ENCODE results near the gene CTU1. TPM values are rescaled to one million over a fixed set of nuclear protein-coding genes. Genes with fewer than 3 reads are reported as not detected.

CTU1 gene
- total and polyA plus RNA-seq, 2 of the 4 experiments (the other 2 are of a cell fraction): 2.0 to 3.3 TPM

DNA sequence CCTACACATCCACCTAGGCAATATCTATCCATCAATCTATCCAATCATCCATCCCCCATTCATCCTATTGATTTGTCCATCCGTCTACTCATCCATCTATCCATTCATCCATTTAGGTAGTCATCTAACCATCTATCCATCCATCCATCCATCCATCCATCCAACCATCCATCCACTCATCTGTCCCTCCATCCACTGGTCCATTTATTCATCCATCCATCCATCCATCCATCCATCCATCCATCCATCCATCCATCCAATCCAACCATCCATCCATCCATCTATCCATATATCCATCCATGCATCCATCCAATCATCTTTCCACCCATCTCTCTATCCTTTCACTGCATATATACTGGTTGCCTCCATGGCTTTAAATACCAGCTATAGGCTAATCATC, 47.2 kb downstream of the CTU1 start:
- no peak overlapping the region for H3K14ac ChIP-seq (replicated peaks; ENCODE audit: low read depth, low read length)
- H4K5ac ChIP-seq (ENCODE audit: low read depth, low read length): no peak overlapping the region
- TF ChIP-seq RFX5 (IDR thresholded peaks at IDR 0.05; ENCODE audit: low read depth, low read length) (no peak), RAD21 (IDR thresholded peaks at IDR 0.05; ENCODE audit: low read length) (no peak), POLR2A (IDR thresholded peaks at IDR 0.05; ENCODE audit: low read depth, low read length) (no peak), ELK1 (IDR thresholded peaks at IDR 0.05; ENCODE audit: borderline replicate concordance, low read depth, low read length) (no peak), BHLHE40 (IDR thresholded peaks at IDR 0.05; ENCODE audit: low read depth, low read length) (no peak)
- H2BK20ac ChIP-seq (ENCODE audit: low read depth, low read length): no peak overlapping the region
- no peak overlapping the region for H3K27ac ChIP-seq (ENCODE audit: insufficient read depth, low read length)
- ATAC-seq (ENCODE audit: low read depth) (no peak), DNase-seq (no peak)
- CTCF ChIA-PET: no interaction called here
- H4K20me1 ChIP-seq (ENCODE audit: insufficient read depth, low read length): no peaks in the 10 kb centered on the region
- H3K36me3 ChIP-seq (ENCODE audit: control insufficient read depth, insufficient read depth, low read length): no peaks in the 10 kb centered on the region
- H2AK5ac ChIP-seq (ENCODE audit: low read depth, low read length): no peak overlapping the region
- WGBS, 2 experiments (ENCODE audit: extremely low coverage in 2 of 2, insufficient read length in 1 of 2): 0% methylated on average over 1 of the region's 1 CpG; no CpG with 5 or more reads in 1 of the 2 experiments
- H3K9me3 ChIP-seq (ENCODE audit: control insufficient read depth, insufficient read depth, low read length): peaks cover 2% of the 10 kb centered on the region; the same call in 1 of the 2 replicates
- H2AK9ac ChIP-seq (replicated peaks; ENCODE audit: low read depth, low read length, poor library complexity): no peak overlapping the region
- no peak overlapping the region for H3K4me2 ChIP-seq (ENCODE audit: low read depth, low read length)
- in situ Hi-C loops (cut with MboI; ENCODE audit: low sequenced_read_pairs) (no loop called here), intact Hi-C loops (cut with micrococcal nuclease) (no loop called here), dilution Hi-C loops (cut with HindIII; ENCODE audit: low sequenced_read_pairs, unreplicated experiment) (no loop called here)
- H3K4me3 ChIP-seq (ENCODE audit: insufficient read depth, low read depth, low read length): no peak overlapping the region
- no peak overlapping the region for H3K56ac ChIP-seq (ENCODE audit: extremely low read depth, insufficient read depth, low read length)
- no peaks in the 10 kb centered on the region for H3K9me1 ChIP-seq (ENCODE audit: insufficient read depth, low read length)
- POLR2A ChIA-PET (ENCODE audit: unreplicated experiment): no interaction called here
- H3K79me1 ChIP-seq (ENCODE audit: low read depth in 1 of 2, low read length in 2 of 2): no peaks in the 10 kb centered on the region
- BruUV-seq (replicated peaks): no TSS peak
- H2BK15ac ChIP-seq (ENCODE audit: low read depth, low read length): no peak overlapping the region
- H4K8ac ChIP-seq (ENCODE audit: low read depth in 2 of 2, low read length in 2 of 2): no peak overlapping the region
- H2AFZ ChIP-seq (replicated peaks; ENCODE audit: low read length, poor library complexity): no peak overlapping the region
- no peak overlapping the region for H3K9ac ChIP-seq (ENCODE audit: low read depth, low read length)
- H3K27me3 ChIP-seq (ENCODE audit: control insufficient read depth, insufficient read depth, low read length): no peaks in the 10 kb centered on the region
- no peak overlapping the region for H3K18ac ChIP-seq (ENCODE audit: low read depth, low read length)
- no peak overlapping the region for H2BK5ac ChIP-seq (ENCODE audit: low read depth, low read length, poor library complexity, severe bottlenecking)
- H4K91ac ChIP-seq (ENCODE audit: insufficient read depth, low read depth, low read length): no peak overlapping the region
- no peaks in the 10 kb centered on the region for H3K4me1 ChIP-seq (ENCODE audit: control insufficient read depth, insufficient read depth, low read length)
- H2BK120ac ChIP-seq (ENCODE audit: low read depth, low read length): no peak overlapping the region
- no peak overlapping the region for H3K23ac ChIP-seq (ENCODE audit: low read depth, low read length)
- no peak overlapping the region for H3K4ac ChIP-seq (ENCODE audit: low read depth, low read length)

Measured in IMR-90 (cell line).